ENCODE measurements around the gene DBX1. TPM values are rescaled to one million over a fixed set of nuclear protein-coding genes. Genes with fewer than 3 reads are reported as not detected.

DBX1 gene
- polyA plus RNA-seq, 1 donor (not counting 4 experiments of a cell fraction or from before 2014, with no cell fraction given): not detected

GRCh38 chr11:20156876-20157613, 3.2 kb downstream of the DBX1 start:
- Histone ChIP-seq H3K4me1 (ENCODE audit: control insufficient read depth, extremely low read depth, insufficient read depth, low read length) (no peaks in the 10 kb centered on the region), H2AFZ (ENCODE audit: control insufficient read depth, low read length) (no peak overlapping the region), H3K9me3 (ENCODE audit: control insufficient read depth, low read depth, low read length) (no peaks in the 10 kb centered on the region), H3K9me1 (ENCODE audit: control insufficient read depth, extremely low read depth, insufficient read depth, low read length) (no peaks in the 10 kb centered on the region), H3K27ac (ENCODE audit: control insufficient read depth, insufficient read depth, low read length) (no peak overlapping the region), H4K20me1 (ENCODE audit: control insufficient read depth, extremely low read depth, insufficient read depth, low read length) (no peaks in the 10 kb centered on the region), H3K79me2 (ENCODE audit: control insufficient read depth, insufficient read depth, low read length) (no peaks in the 10 kb centered on the region), H3K9ac (ENCODE audit: control insufficient read depth, extremely low read depth, insufficient read depth, low read length) (no peak overlapping the region), H3K4me2 (ENCODE audit: control insufficient read depth, extremely low read depth, insufficient read depth, low read depth, low read length) (no peak overlapping the region), H3K27me3 (ENCODE audit: control insufficient read depth, extremely low read depth, insufficient read depth, low read length) (peaks cover 76% of the 10 kb centered on the region), H3K4me3 (ENCODE audit: control insufficient read depth in 2 of 3, extremely low read depth in 1 of 3, insufficient read depth in 2 of 3, low read depth in 1 of 3, low read length in 3 of 3) (no peak overlapping the region), H3K36me3 (ENCODE audit: control insufficient read depth in 2 of 2, extremely low read depth in 1 of 2, insufficient read depth in 2 of 2, low read length in 2 of 2) (no peaks in the 10 kb centered on the region)
- TF ChIP-seq, protein P1, sequence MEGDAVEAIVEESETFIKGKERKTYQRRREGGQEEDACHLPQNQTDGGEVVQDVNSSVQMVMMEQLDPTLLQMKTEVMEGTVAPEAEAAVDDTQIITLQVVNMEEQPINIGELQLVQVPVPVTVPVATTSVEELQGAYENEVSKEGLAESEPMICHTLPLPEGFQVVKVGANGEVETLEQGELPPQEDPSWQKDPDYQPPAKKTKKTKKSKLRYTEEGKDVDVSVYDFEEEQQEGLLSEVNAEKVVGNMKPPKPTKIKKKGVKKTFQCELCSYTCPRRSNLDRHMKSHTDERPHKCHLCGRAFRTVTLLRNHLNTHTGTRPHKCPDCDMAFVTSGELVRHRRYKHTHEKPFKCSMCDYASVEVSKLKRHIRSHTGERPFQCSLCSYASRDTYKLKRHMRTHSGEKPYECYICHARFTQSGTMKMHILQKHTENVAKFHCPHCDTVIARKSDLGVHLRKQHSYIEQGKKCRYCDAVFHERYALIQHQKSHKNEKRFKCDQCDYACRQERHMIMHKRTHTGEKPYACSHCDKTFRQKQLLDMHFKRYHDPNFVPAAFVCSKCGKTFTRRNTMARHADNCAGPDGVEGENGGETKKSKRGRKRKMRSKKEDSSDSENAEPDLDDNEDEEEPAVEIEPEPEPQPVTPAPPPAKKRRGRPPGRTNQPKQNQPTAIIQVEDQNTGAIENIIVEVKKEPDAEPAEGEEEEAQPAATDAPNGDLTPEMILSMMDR (optimal IDR thresholded peaks at IDR 0.05 in 1 of 3, IDR thresholded peaks at IDR 0.05 in 1 of 3, conservative IDR thresholded peaks at IDR 0.05 in 1 of 3; ENCODE audit: extremely low read depth in 1 of 3, insufficient read depth in 2 of 3, low read length in 3 of 3): no peak
- peak; percentile 95 for TF ChIP-seq EZH2 (IDR thresholded peaks at IDR 0.05; ENCODE audit: low read length)
- FAIRE-seq (no peak), DNase-seq (ENCODE audit: low read depth, low spot score) (no peak)
- dilution Hi-C loops (cut with MboI; ENCODE audit: extremely low pct_ligation_motif_present, low sequenced_read_pairs): no loop called here

- Histone ChIP-seq H3K79me2 (ENCODE audit: control insufficient read depth, insufficient read depth, low read length) (no peaks in the 10 kb centered on the region), H3K27ac (ENCODE audit: control insufficient read depth, insufficient read depth, low read length) (no peak overlapping the region), H4K20me1 (ENCODE audit: control insufficient read depth, extremely low read depth, insufficient read depth, low read length) (no peaks in the 10 kb centered on the region), H3K9ac (ENCODE audit: control insufficient read depth, extremely low read depth, insufficient read depth, low read length) (no peak overlapping the region), H3K9me3 (ENCODE audit: control insufficient read depth, low read depth, low read length) (no peaks in the 10 kb centered on the region), H3K4me2 (ENCODE audit: control insufficient read depth, extremely low read depth, insufficient read depth, low read depth, low read length) (no peak overlapping the region), H3K27me3 (ENCODE audit: control insufficient read depth, extremely low read depth, insufficient read depth, low read length) (peaks cover 69% of the 10 kb centered on the region), H2AFZ (ENCODE audit: control insufficient read depth, low read length) (no peak overlapping the region), H3K36me3 (ENCODE audit: control insufficient read depth in 2 of 2, extremely low read depth in 1 of 2, insufficient read depth in 2 of 2, low read length in 2 of 2) (no peaks in the 10 kb centered on the region), H3K4me3 (ENCODE audit: control insufficient read depth in 2 of 3, extremely low read depth in 1 of 3, insufficient read depth in 2 of 3, low read depth in 1 of 3, low read length in 3 of 3) (no peak overlapping the region), H3K4me1 (ENCODE audit: control insufficient read depth, extremely low read depth, insufficient read depth, low read length) (no peaks in the 10 kb centered on the region), H3K9me1 (ENCODE audit: control insufficient read depth, extremely low read depth, insufficient read depth, low read length) (no peaks in the 10 kb centered on the region)
- TF ChIP-seq EZH2 (IDR thresholded peaks at IDR 0.05; ENCODE audit: low read length): peak; percentile 70
- TF ChIP-seq, protein P1 (optimal IDR thresholded peaks at IDR 0.05 in 1 of 3, IDR thresholded peaks at IDR 0.05 in 1 of 3, conservative IDR thresholded peaks at IDR 0.05 in 1 of 3; ENCODE audit: extremely low read depth in 1 of 3, insufficient read depth in 2 of 3, low read length in 3 of 3): no peak
- dilution Hi-C loops (cut with MboI; ENCODE audit: extremely low pct_ligation_motif_present, low sequenced_read_pairs): no loop called here
- FAIRE-seq: no peak
- DNase-seq (ENCODE audit: low read depth, low spot score): no peak
These were observed 3.9 kb downstream of the DBX1 start for GRCh38 chr11:20156280-20156875.
